K562 (cell line): Measurements from ENCODE around the gene CRADD. TPM values are rescaled to one million over a fixed set of nuclear protein-coding genes. Genes with fewer than 3 reads are reported as not detected.
A peak's percentile ranks its signal among the peaks of the same experiment; 100 is the strongest.

Source experiments
- CBFA2T2 ChIP-seq: fragments of 450-650 bp; conservative IDR thresholded peaks from 2 replicates; pipeline ENCODE4 v1.6.1; 2017; ENCODE audit warnings: mild to moderate bottlenecking
- DACH1 ChIP-seq: fragments of 450-650 bp; IDR thresholded peaks from 2 replicates; pipeline ENCODE4 v1.6.1; 2018; ENCODE audit not compliant: partially characterized antibody
- GABPA ChIP-seq: fragments of 200-800 bp; sonication (Bioruptor generic); conservative IDR thresholded peaks from 2 replicates; pipeline ENCODE4 v1.6.1; 2016; ENCODE audit warnings: low read depth, missing genetic modification characterization, missing compliant biosample characterization
- GMEB1 ChIP-seq: fragments of 250-450 bp; sonication (Bioruptor Pico); IDR thresholded peaks from 2 replicates; pipeline ENCODE4 v1.4.0; 2020; ENCODE audit warnings: mild to moderate bottlenecking
- HNRNPK ChIP-seq: fragments of 200-400 bp; formaldehyde crosslinking; IDR thresholded peaks from one replicate; pipeline ENCODE4 v1.6.1; 2018; ENCODE audit warnings: mild to moderate bottlenecking, low read depth, low read length; ENCODE audit not compliant: poor library complexity, severe bottlenecking
- MAFF ChIP-seq: IDR thresholded peaks from 2 replicates; pipeline ENCODE4 v1.6.1; 2012; ENCODE audit warnings: low read length, improper control_type of control experiment
- MAFG ChIP-seq: fragments of 450-650 bp; conservative IDR thresholded peaks from 2 replicates; pipeline ENCODE4 v1.6.1; 2016; ENCODE audit warnings: missing genetic modification characterization, missing compliant biosample characterization
- MAFK ChIP-seq: IDR thresholded peaks from 2 replicates; pipeline ENCODE4 v1.6.1; 2011; ENCODE audit warnings: low read length, improper control_type of control experiment
- MEIS2 ChIP-seq: fragments of 450-650 bp; IDR thresholded peaks from 2 replicates; pipeline ENCODE4 v1.6.1; 2014; ENCODE audit warnings: mild to moderate bottlenecking; ENCODE audit not compliant: partially characterized antibody
- MLLT1 ChIP-seq, 2 experiments: fragments of 450-650 bp; IDR thresholded peaks; 2 replicates each; pipeline ENCODE4 v1.6.1; 2016
- MXD1 ChIP-seq: fragments of 250-450 bp; sonication (Bioruptor Pico); IDR thresholded peaks from 2 replicates; pipeline ENCODE4 v1.8.0; 2021; ENCODE audit warnings: borderline replicate concordance, mild to moderate bottlenecking, moderate library complexity; ENCODE audit not compliant: poor library complexity, severe bottlenecking
- NFE2 ChIP-seq: IDR thresholded peaks from 2 replicates; pipeline ENCODE4 v1.6.1; 2014; ENCODE audit warnings: antibody characterized with exemption, low read depth
- POU5F1 ChIP-seq: fragments of 150-350 bp; IDR thresholded peaks from 2 replicates; pipeline ENCODE4 v1.6.1; 2014; ENCODE audit warnings: borderline replicate concordance, low read length, low read depth, mild to moderate bottlenecking; ENCODE audit not compliant: partially characterized antibody
- SAFB2 ChIP-seq: fragments of 200-400 bp; formaldehyde crosslinking; IDR thresholded peaks from 2 replicates; pipeline ENCODE4 v1.6.1; 2018; ENCODE audit warnings: borderline replicate concordance, low read length, low read depth, moderate library complexity; ENCODE audit not compliant: severe bottlenecking
- TAL1 ChIP-seq: fragments of 450-650 bp; IDR thresholded peaks from 2 replicates; pipeline ENCODE4 v1.6.1; 2016; ENCODE audit warnings: mild to moderate bottlenecking
- TBL1XR1 ChIP-seq, 2 experiments: IDR thresholded peaks; 2 replicates each; pipeline ENCODE4 v1.6.1; 2012; ENCODE audit warnings: improper control_type of control experiment in 2 of 2, low read length in 2 of 2, mild to moderate bottlenecking in 1 of 2
- TCF7L2 ChIP-seq: fragments of 150-350 bp; IDR thresholded peaks from 2 replicates; pipeline ENCODE4 v1.6.1; 2016; ENCODE audit warnings: low read depth, mild to moderate bottlenecking, low read length, moderate library complexity
- THRAP3 ChIP-seq: fragments of 450-650 bp; IDR thresholded peaks from 2 replicates; pipeline ENCODE4 v1.6.1; 2016; ENCODE audit warnings: mild to moderate bottlenecking, inconsistent platforms, borderline replicate concordance
- ZBTB33 ChIP-seq: sonication (generic); formaldehyde crosslinking; IDR thresholded peaks from 2 replicates; pipeline ENCODE4 v1.8.1; 2023; ENCODE audit warnings: mild to moderate bottlenecking, missing genetic modification reagents
- ZNF140 ChIP-seq: fragments of 250-450 bp; sonication (Bioruptor Pico); IDR thresholded peaks from 2 replicates; pipeline ENCODE4 v1.8.0; 2021; ENCODE audit warnings: moderate library complexity, mild to moderate bottlenecking, inconsistent platforms
- ZNF175 ChIP-seq: fragments of 200-800 bp; sonication (Bioruptor generic); IDR thresholded peaks from 2 replicates; pipeline ENCODE4 v1.6.1; 2016; ENCODE audit warnings: low read depth, mild to moderate bottlenecking, missing genetic modification characterization, missing compliant biosample characterization
- ZNF277 ChIP-seq: fragments of 250-450 bp; sonication (Bioruptor Pico); IDR thresholded peaks from 2 replicates; pipeline ENCODE4 v1.8.0; 2022; ENCODE audit warnings: inconsistent platforms, mild to moderate bottlenecking, moderate library complexity, borderline replicate concordance
- ZSCAN32 ChIP-seq: fragments of 450-650 bp; formaldehyde crosslinking; IDR thresholded peaks from 2 replicates; pipeline ENCODE4 v1.4.0; 2020; ENCODE audit warnings: mild to moderate bottlenecking, moderate library complexity
- polyA plus RNA-seq, 8 experiments: library from polyadenylated mRNA; depleted of rRNA in 4 of 8; stranded (reverse) in 5 of 8; unstranded in 3 of 8; fragments of >200 nt; fragmentation: Nextera tagmentation in 2 of 8; fragmentation: Illumina TruSeq in 1 of 8; extraction: Ambion mirVana in 2 of 8; extraction: Trizol in 1 of 8; gene quantifications; 2 replicates each; pipeline versions ENCODE4 v1.2.1 to v1.2.3, GENCODE V29; 2011 to 2014; ENCODE audit warnings: inconsistent platforms in 1 of 8, missing spikeins in 1 of 8
- total RNA-seq, 7 experiments: library from RNA; depleted of rRNA in 6 of 7; stranded (reverse); fragments of >200 nt in 6 of 7; fragmentation: Illumina TruSeq in 2 of 7; extraction: Trizol in 2 of 7; gene quantifications; 2 replicates each; pipeline versions ENCODE4 v1.2.1 to v1.2.3, GENCODE V29; 2011 to 2021; ENCODE audit warnings: low replicate concordance in 1 of 7

Gene CRADD
- total and polyA plus RNA-seq, 9 of the 15 experiments (the other 6 are each of a cell fraction or from before 2014, with no cell fraction given): 20.5 to 41.1 (median 25.9) TPM

- peak; percentile 98 for TF ChIP-seq MAFG (tag)
- TF ChIP-seq DACH1: no peak
- TF ChIP-seq CBFA2T2: no peak
- no peak for TF ChIP-seq GABPA (tag)
- no peak for TF ChIP-seq MEIS2
- no peak for TF ChIP-seq ZNF140
- TF ChIP-seq ZBTB33 (CRISPR knock-in tag): peak; percentile 67
- TF ChIP-seq MXD1 (CRISPR knock-in tag): no peak
- peak; percentile 99 for TF ChIP-seq MAFF
- TF ChIP-seq TCF7L2: no peak
- TF ChIP-seq ZNF277: no peak
- TF ChIP-seq SAFB2: no peak
- peak; percentile 57; the same call in 1 of the 2 replicates for TF ChIP-seq NFE2
- no peak for TF ChIP-seq GMEB1 (CRISPR knock-in tag)
- TF ChIP-seq TAL1: no peak
- TF ChIP-seq THRAP3: no peak
- no peak for TF ChIP-seq TBL1XR1 (IDR thresholded peaks at IDR 0.05; ENCODE audit: low read length in 2 of 2)
- TF ChIP-seq ZNF175 (CRISPR knock-in tag): no peak
- TF ChIP-seq MLLT1 (IDR thresholded peaks at IDR 0.05): no peak
- TF ChIP-seq POU5F1: no peak
- peak; percentile 98 for TF ChIP-seq MAFK
- no peak for TF ChIP-seq HNRNPK
- TF ChIP-seq ZSCAN32 (CRISPR knock-in tag): no peak
These were observed 2.8 kb upstream of the CRADD start (continued) for GRCh38 chr12:93674386-93674785.
